T-cell (primary cell): ENCODE results near the gene RNU1-4. TPM values are rescaled to one million over a fixed set of nuclear protein-coding genes. Genes with fewer than 3 reads are reported as not detected.
"Not testable (repeated sequence)": the region's sequence is repeated elsewhere in the genome, so short reads cannot be mapped to it uniquely, and the experiment has no call there.

ENCODE experiments used
- ATAC-seq, 4 experiments: fragments of 200-7000 bp in 3 of 4; fragments of 150-1000 bp in 1 of 4; cut with Tn5 transposase; replicated peaks in 1 of 4; 1 replicate in 3 of 4; 2 replicates in 1 of 4; pipeline ENCODE4 v1.10.0; 2021; ENCODE audit warnings: moderate library complexity in 3 of 4, mild to moderate bottlenecking in 2 of 4, moderate number of reproducible peaks in 1 of 4
- CTCF ChIA-PET, 2 donors: fragments of 300-600 bp; sonication (Branson Sonifier 250); formaldehyde crosslinking; loops; one replicate each; lab custom pipeline; 2022; ENCODE audit warnings: antibody characterized with exemption in 2 of 2; lab: Charles Lee
- POLR2A ChIA-PET, 2 donors: fragments of 300-600 bp; sonication (Branson Sonifier 250); formaldehyde crosslinking; loops; one replicate each; lab custom pipeline; 2022; ENCODE audit warnings: antibody characterized with exemption in 2 of 2; lab: Charles Lee
- DNase-seq, 35 experiments: peaks; one replicate each; pipeline versions ENCODE4 v3.0.0 to v3.0.0-alpha.2; 2013 to 2023
- H3K27ac ChIP-seq: one replicate; pipeline ENCODE4 v1.5.1; 2013; ENCODE audit warnings: low read length
- H3K27me3 ChIP-seq, 2 experiments: replicated peaks in 1 of 2; 1 replicate in 1 of 2; 2 replicates in 1 of 2; pipeline versions ENCODE4 v1.6.1 to v1.7.0; 2013; ENCODE audit warnings: low read length in 1 of 2, mixed read lengths in 1 of 2; ENCODE audit not compliant: control insufficient read depth in 2 of 2, insufficient read depth in 2 of 2; ENCODE audit errors: extremely low read depth in 1 of 2
- H3K36me3 ChIP-seq, 2 donors: 1 replicate in 1 of 2; 2 replicates in 1 of 2; pipeline versions ENCODE4 v1.6.1 to v1.7.0; 2013; ENCODE audit warnings: low read length in 1 of 2; ENCODE audit not compliant: control insufficient read depth in 2 of 2, insufficient read depth in 1 of 2; ENCODE audit errors: extremely low read depth in 1 of 2
- H3K4me1 ChIP-seq, 2 experiments: 1 replicate in 1 of 2; 2 replicates in 1 of 2; pipeline versions ENCODE4 v1.6.1 to v1.7.0; 2013; ENCODE audit warnings: low read length in 2 of 2, mixed read lengths in 1 of 2; ENCODE audit not compliant: insufficient read depth in 2 of 2, control insufficient read depth in 1 of 2; ENCODE audit errors: extremely low read depth in 1 of 2
- H3K4me3 ChIP-seq, 2 donors: 1 replicate in 1 of 2; 2 replicates in 1 of 2; pipeline versions ENCODE4 v1.5.1 to v1.7.0; 2013; ENCODE audit warnings: mild to moderate bottlenecking in 2 of 2, low read length in 1 of 2, moderate library complexity in 1 of 2; ENCODE audit not compliant: control insufficient read depth in 1 of 2; ENCODE audit errors: extremely low read depth in 1 of 2
- H3K9me3 ChIP-seq: 2 replicates; pipeline ENCODE4 v1.7.0; 2013
- H3K27ac Mint-ChIP-seq, 2 donors: one replicate each; pipeline ENCODE4 v1.8.0; 2020 to 2021; ENCODE audit warnings: mild to moderate bottlenecking in 2 of 2, mixed read lengths in 2 of 2
- H3K27me3 Mint-ChIP-seq, 2 donors: one replicate each; pipeline ENCODE4 v1.8.0; 2021 to 2022; ENCODE audit warnings: mixed read lengths in 2 of 2
- H3K36me3 Mint-ChIP-seq: one replicate; pipeline ENCODE4 v1.8.0; 2021; ENCODE audit warnings: mixed read lengths
- H3K4me1 Mint-ChIP-seq, 3 donors: one replicate each; pipeline ENCODE4 v1.8.0; 2020 to 2022; ENCODE audit warnings: mixed read lengths in 3 of 3, mild to moderate bottlenecking in 1 of 3
- H3K4me3 Mint-ChIP-seq, 3 donors: one replicate each; pipeline ENCODE4 v1.8.0; 2020 to 2022; ENCODE audit warnings: mild to moderate bottlenecking in 3 of 3, mixed read lengths in 3 of 3, moderate library complexity in 3 of 3
- H3K9me3 Mint-ChIP-seq, 3 donors: one replicate each; pipeline ENCODE4 v1.8.0; 2020 to 2022; ENCODE audit warnings: mixed read lengths in 3 of 3
- WGBS: methylation state at CpG from one replicate; pipeline ENCODE4 v1.1.5; 2013; ENCODE audit warnings: missing lambda C conversion rate; ENCODE audit not compliant: insufficient coverage; 5-methylcytosine and 5-hydroxymethylcytosine counted together
- total RNA-seq, 35 experiments: library from RNA in 6 of 35; stranded (reverse) in 6 of 35; fragments of 120-200 nt in 1 of 35; gene quantifications; one replicate each; pipeline versions ENCODE4 v1.2.1 to v1.2.4 and lab custom pipeline; 2013 to 2026

Gene RNU1-4
- total RNA-seq (1,000 to 10,000 TPM; 2,148 to 4,743 (median 3,650) TPM), total RNA-seq (lab: John Stamatoyannopoulos, UW) (0.10 to 1.1 (median 0.41) reads per million in 29 experiments)
- 447 TPM for total RNA-seq (2013)

DNA sequence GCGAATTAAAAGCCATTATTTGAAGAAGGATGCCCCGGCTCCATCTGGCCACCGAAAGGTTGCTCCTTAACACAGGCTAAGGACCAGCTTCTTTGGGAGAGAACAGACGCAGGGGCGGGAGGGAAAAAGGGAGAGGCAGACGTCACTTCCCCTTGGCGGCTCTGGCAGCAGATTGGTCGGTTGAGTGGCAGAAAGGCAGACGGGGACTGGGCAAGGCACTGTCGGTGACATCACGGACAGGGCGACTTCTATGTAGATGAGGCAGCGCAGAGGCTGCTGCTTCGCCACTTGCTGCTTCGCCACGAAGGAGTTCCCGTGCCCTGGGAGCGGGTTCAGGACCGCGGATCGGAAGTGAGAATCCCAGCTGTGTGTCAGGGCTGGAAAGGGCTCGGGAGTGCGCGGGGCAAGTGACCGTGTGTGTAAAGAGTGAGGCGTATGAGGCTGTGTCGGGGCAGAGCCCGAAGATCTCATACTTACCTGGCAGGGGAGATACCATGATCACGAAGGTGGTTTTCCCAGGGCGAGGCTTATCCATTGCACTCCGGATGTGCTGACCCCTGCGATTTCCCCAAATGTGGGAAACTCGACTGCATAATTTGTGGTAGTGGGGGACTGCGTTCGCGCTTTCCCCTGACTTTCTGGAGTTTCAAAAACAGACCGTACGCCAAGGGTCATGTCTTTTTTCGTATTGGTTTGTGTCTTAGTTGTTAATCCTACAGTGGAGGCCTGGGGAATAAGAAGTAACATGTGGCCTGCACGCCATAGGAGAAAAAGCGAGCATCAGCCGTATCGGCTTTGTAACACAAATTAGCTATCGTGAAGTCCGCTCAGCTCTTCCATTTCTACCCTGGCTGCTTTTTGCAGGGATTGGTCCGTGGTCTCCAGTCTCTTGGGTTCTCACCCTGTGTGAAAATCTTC lies at the start of gene RNU1-4:
Gene RNU1-4 (plus strand): TSS at position 470 of the 918 bp plus-strand sequence.
- H3K4me3 Mint-ChIP-seq, H3K27ac ChIP-seq, CTCF ChIA-PET, H3K4me1 Mint-ChIP-seq, H3K36me3 ChIP-seq, H3K4me1 ChIP-seq, H3K4me3 ChIP-seq, H3K27ac Mint-ChIP-seq, H3K9me3 ChIP-seq, H3K27me3 ChIP-seq, H3K27me3 Mint-ChIP-seq, H3K36me3 Mint-ChIP-seq, DNase-seq, H3K9me3 Mint-ChIP-seq, POLR2A ChIA-PET: not testable (repeated sequence)
- no CpG with 5 or more reads among the region's 46 CpGs for WGBS
- peak; percentile 96 to 98 (median 97) for ATAC-seq

DNA sequence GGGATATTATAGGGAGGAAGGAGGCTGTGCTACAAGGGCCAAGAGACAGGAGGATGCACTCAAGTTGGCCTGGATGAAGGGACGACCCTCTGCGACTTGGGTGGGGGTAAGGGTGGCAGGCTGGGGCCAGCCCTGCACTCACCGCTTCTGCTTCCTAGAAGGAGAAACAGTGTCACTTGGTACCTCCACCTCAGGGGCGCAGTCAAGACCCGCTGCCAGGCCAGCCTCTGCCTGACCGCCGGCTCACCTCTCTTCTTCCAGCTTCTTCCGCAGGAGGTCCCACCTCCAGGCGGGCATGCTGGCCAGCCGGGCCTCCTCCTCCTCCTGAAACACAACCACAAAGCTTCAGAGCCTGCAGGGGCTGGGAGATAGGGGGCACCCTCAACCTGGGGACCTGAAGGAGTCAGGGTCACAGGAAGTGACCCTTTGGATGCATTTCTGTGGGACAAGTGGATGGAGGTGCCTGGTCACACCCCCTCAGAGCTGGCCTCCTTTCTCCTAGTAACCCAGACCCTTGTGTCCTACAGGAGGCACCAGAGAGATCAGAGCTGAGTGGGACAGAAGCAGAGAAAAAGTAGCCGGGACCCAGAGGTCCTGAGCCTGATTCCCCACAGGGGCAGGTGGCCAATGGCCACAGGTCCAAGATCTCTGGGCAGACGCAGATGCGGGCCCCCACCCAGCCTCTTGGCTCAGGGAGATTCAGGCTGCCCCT lies 49.2 kb upstream of the RNU1-4 start:
- ATAC-seq, POLR2A ChIA-PET, H3K36me3 ChIP-seq, H3K27me3 ChIP-seq, H3K4me1 ChIP-seq, H3K9me3 ChIP-seq, DNase-seq, H3K36me3 Mint-ChIP-seq, H3K27ac Mint-ChIP-seq, H3K4me3 ChIP-seq, H3K27ac ChIP-seq, CTCF ChIA-PET, H3K27me3 Mint-ChIP-seq, H3K4me1 Mint-ChIP-seq, H3K4me3 Mint-ChIP-seq, H3K9me3 Mint-ChIP-seq: not testable (repeated sequence)
- WGBS, result no CpG with 5 or more reads among the region's 13 CpGs

DNA sequence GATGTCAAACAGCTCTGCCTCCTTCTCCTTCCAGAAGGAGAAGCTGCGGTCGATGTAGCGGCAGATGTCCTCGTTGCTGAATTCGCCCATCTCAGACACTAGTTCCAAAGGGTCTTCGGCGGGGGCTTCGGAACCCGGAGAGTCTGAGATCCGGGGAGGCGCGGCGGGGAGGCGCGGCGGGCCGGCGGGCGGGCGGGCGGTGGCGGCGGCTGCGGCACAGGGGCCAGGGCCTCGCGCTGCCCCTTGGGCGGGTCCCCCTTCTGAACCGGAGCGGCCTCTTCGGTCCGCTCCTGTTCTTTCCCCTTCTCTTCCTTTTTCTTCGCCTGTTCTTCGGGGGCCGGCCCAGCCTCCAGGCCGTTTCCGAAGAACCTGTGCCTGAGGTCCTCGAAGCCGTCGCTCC lies 48.0 kb upstream of the RNU1-4 start:
- H3K9me3 Mint-ChIP-seq, H3K9me3 ChIP-seq, H3K36me3 ChIP-seq, H3K27ac ChIP-seq, CTCF ChIA-PET, H3K4me1 Mint-ChIP-seq, H3K4me1 ChIP-seq, POLR2A ChIA-PET, H3K27me3 Mint-ChIP-seq, H3K4me3 Mint-ChIP-seq, H3K27ac Mint-ChIP-seq, DNase-seq, ATAC-seq, H3K27me3 ChIP-seq, H3K4me3 ChIP-seq, H3K36me3 Mint-ChIP-seq: not testable (repeated sequence)
- WGBS, result no CpG with 5 or more reads among the region's 39 CpGs

DNA sequence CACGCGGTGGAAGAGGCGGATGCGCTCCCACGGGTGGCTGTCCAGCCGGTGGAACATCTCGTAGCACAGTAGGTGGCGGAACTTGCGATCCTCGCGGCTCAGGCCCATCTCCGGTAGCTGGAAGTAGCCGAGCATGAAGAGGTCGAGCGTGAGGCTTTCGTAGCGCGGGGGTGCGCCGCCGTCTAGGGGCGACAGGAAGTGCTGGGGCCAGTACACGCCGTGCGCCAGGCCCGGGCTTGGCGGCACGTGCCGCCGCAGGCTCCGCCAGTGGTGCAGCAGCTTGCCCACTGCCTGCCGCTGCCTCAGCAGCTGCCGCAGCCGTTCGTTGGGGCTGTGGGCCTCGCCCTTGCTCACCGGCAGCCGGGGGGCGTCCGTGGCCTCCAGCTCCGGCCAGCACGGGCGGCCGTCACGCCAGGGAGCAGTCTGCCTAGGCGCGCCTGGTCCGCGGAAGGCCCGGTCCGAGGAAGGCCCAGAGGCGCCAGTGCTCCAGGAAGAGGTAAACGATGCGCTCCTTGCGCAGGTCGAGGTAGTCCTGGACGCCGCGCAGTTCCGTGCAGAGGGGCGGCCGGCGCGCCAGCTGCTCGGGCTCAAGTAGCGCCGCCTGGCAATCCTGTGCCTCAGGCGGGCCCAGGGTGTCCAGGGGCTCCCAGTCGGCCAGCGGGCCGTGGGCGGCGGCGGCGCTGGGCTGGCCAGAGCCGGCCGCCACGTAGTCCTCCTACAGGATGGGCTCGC lies 47.4 kb upstream of the RNU1-4 start:
- H3K27me3 Mint-ChIP-seq, H3K27ac Mint-ChIP-seq, POLR2A ChIA-PET, H3K36me3 Mint-ChIP-seq, H3K4me3 ChIP-seq, H3K9me3 Mint-ChIP-seq, H3K27me3 ChIP-seq, DNase-seq, H3K27ac ChIP-seq, H3K9me3 ChIP-seq, H3K4me3 Mint-ChIP-seq, H3K4me1 ChIP-seq, H3K4me1 Mint-ChIP-seq, H3K36me3 ChIP-seq, CTCF ChIA-PET: not testable (repeated sequence)
- ATAC-seq, result peak in 3 of 4 experiments; percentile 33 to 59 (median 39)
- no CpG with 5 or more reads among the region's 79 CpGs for WGBS

DNA sequence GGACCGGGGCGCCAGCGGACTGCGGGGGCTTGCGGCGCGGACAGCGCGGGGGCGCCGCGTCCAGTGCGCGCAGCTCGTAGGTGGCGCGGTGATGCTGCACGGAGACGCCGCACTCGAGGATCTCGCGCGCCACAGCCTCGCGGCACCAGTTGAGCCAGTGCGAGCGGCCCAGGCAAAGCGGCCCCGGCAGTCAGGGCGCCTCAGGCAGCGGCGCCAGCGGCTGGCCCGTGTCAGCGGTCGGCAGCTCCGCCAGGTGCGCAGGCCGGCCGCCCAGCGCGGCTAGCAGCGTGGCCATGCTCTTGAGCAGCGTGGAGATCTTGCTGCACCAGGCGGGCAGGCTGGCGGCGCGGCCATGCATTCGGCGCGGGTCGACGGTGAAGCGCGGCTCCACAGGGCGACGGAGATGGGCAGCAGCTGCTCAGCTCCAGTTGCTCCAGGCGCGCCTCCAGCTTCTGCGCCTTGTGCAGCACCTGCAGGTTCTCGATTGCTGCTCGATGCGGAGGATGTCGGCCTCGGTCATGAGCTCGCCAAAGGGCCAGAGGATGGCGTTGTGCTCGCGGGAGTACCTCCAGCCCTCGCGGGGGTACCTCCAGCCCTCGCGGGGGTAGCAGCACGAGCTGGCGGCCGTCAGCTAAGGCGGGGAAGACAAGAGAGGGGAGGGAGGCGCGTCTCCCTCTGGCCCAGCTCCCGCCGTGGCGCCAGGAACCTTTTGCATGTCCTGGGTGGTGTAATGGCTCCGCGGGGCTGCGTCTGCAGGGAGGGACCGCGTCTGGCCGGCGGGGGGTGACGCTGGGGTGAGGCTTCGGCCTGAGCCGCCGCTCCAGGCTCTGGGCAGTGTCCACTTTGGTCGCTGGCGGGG lies 46.6 kb upstream of the RNU1-4 start:
- H3K27ac Mint-ChIP-seq, H3K4me1 ChIP-seq, H3K27me3 ChIP-seq, H3K27ac ChIP-seq, H3K36me3 Mint-ChIP-seq, POLR2A ChIA-PET, H3K4me1 Mint-ChIP-seq, H3K9me3 ChIP-seq, DNase-seq, H3K4me3 ChIP-seq, H3K9me3 Mint-ChIP-seq, H3K4me3 Mint-ChIP-seq, H3K36me3 ChIP-seq, H3K27me3 Mint-ChIP-seq, CTCF ChIA-PET, ATAC-seq: not testable (repeated sequence)
- WGBS, result 6% methylated on average over 19 of the region's 96 CpGs

DNA sequence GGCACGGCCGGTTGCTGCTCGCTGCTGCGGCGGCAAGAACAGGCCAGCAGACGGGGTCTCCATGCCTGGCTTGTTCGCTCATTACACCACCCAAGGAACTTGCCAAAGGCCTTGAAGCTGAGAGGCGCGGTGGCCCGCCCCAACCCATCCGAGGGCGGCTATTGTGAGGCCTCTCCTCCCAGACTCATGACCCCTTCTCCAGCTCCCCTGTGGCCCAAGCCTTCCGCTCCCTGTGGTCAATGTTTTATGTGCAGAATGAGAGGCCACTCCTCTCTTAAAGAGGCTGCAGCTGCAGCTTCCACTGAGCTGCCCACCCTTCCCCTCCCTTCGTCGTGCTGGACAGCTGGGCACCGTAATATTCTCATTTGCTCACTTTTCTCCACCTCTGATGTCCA lies 46.0 kb upstream of the RNU1-4 start:
- H3K36me3 ChIP-seq, H3K9me3 ChIP-seq, H3K4me1 ChIP-seq, H3K4me1 Mint-ChIP-seq, CTCF ChIA-PET, H3K4me3 ChIP-seq, H3K27ac Mint-ChIP-seq, H3K9me3 Mint-ChIP-seq, H3K27ac ChIP-seq, H3K4me3 Mint-ChIP-seq, POLR2A ChIA-PET, DNase-seq, H3K27me3 Mint-ChIP-seq, H3K36me3 Mint-ChIP-seq, H3K27me3 ChIP-seq, ATAC-seq: not testable (repeated sequence)
- no CpG with 5 or more reads among the region's 16 CpGs for WGBS
